Fibroblast of skin of left biceps (primary cell): ENCODE measurements around the gene SH3BP5.

Experiments used
- DNase-seq, 2 experiments: peaks; one replicate each; pipeline ENCODE4 v3.0.0-alpha.2; 2013; ENCODE audit warnings: low read depth in 2 of 2

Gene SH3BP5

DNA sequence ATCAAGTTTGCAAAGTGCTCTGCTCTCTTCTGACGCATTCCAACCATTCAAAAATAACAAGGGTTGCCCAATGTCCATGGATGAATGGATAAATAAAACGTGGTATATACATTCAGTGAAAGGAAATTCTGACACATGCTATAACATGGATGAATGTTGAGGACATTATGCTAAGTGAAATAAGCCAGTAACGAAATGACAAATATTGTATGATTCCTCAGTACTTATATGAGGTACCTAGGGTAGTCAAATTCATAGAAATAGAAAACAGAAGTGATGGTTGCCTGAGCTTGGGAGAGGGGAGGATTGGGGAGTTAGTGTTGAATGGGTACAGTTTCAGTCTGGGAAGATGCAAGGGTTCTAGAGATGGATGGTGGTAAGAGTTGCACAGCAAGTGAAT is 33.9 kb downstream of the SH3BP5 start:
- DNase-seq: no peak

DNA sequence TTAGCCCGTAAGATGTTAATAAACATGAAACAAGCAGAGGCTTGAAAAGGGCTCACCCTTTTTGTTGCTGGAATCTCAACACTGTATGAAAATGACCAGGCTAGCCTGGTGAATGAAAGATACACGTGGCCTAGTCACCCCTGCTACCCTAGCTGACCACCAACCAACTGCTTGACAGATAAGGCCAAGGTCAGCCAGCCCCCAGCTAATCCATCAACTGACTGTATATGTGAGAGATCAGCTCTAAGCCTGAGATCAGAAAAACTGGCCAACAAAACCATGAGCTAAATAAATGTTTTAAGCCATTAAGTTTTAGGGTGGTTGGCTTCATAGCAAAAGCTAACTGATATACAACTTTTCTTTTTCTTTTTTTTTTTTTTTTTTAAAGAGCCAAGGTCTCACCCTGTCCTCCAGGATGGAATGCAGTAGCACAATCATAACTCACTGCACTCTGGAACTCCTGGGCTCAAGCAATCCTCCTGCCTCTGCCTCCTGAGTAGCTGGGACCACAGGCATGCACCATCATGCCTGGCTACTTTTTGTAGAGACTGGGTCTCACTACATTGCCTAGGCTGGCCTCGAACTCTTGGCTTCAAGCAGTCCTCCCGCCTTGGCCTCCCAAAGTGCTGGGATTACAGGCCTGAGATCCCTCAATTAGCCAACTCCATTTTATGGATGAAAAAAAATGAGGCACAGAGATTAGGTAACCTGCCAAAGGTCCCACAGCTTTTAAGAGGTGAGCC is 34.6 kb downstream of the SH3BP5 start:
- no peak for DNase-seq

DNA sequence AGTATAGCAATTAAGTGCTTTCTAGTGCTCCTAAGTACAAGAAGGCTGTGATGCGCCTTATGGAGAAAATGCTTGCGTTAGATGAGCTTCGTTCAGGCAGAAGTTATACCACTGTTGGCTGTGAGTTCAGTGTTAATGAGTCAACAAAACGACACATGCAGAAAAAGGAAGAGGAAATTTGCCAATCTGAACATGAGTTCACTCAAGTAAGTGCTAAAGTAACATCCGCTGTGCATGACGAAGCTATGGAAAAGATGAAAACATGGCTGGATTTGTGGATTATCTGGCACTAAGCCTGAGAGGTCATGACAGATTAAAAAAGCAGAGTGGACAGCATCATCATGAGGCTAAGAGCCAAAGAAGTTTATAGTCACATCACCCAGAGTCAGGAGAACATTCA is 36.9 kb downstream of the SH3BP5 start:
- DNase-seq: no peak

DNA sequence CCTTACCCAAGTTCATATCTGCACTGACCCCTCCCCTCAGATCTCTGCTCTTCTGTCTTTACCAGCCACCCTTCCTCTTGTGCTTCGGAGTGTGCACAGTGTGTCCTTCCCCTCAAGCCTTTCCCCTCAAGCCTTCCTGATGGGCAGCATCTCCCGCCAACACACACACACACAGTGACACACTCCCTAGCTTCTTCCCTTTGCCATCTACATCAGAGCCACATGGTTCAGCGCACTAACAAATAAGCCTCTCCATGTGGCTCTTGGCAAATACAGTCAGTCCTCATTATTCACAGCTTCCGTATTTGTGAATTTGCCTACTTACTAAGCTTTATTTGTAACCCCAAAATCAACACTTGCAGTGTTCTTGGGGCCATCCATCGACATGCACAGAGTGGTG is 37.5 kb downstream of the SH3BP5 start:
- no peak for DNase-seq

DNA sequence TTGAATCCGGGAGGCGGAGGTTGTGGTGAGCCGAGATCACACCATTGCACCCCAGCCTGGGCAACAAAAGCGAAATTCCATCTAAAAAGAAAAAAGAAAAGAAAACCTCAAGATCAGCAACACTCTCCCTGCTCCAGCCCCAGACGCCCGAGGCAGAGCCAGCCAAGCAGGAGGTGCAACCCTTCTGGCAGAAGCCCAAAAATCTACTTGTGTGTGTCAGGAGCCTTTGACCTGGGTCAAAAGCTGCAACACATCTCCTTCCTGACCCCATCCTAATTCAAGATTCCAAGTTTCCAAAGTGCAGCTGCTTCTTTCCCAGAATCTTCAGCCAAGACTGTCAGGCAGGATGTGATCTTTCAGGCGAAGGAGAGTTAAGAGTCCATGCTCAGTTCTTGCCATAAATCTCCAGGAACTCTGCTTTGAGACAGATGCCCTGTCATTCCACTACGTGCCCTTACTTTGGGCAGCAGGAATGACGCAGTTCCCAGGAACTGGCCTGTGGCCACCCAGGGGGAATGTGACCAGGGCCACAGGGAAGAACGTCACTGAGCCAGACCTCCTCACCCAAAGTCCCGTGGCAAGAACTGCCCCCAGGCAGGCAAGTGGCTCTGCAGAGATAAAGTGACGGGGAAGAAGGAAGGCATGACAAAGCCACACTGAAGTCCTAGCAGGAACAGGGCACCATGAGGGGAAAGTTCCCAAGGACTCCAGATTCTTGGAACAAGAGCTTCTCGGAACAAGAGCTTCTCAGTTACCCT is 39.4 kb downstream of the SH3BP5 start:
- no peak for DNase-seq

DNA sequence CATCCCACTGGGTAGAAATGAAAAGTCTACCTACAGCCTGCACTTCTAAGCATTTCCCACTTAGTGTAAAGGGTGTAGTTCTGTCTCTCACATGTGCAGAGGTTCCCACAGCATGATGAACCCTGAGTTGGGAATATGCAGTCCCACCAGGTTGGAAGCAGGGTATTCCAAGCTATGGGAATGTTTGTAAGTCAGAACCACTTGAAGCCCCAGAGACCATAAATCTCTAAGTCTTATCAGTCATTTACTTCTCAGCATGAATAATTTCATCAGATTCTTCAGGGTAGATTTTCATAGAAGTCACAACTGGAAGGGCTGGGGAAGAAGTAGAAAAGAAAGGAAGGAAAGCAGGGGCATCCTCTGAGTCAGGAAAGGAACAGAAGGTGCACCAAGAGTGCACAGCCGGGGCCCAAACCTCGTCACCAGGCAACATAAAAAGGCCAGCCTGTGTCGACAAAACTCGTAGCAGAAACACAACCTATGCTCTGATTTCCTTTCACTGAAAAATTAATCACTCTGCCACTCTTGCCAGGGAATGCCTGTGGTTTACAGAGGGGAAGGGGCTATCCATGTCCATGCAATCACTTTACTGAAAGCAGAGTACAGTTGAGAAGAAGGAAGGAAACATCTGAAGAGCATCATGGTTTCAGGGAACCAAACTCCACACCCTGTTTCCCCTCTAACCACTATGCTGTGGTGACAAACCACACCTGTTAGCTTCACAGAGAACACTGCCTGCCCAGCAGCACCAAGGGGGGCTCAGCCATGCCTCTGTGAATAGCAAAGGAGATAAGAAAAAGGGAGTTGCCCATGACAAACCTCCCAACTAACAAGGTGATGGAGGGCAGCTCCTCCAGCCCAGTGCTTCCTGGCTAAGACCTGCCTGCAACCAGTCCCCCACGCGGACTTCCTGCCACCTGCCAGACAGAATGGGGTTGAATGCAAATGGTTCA is 40.5 kb downstream of the SH3BP5 start:
- DNase-seq: no peak

DNA sequence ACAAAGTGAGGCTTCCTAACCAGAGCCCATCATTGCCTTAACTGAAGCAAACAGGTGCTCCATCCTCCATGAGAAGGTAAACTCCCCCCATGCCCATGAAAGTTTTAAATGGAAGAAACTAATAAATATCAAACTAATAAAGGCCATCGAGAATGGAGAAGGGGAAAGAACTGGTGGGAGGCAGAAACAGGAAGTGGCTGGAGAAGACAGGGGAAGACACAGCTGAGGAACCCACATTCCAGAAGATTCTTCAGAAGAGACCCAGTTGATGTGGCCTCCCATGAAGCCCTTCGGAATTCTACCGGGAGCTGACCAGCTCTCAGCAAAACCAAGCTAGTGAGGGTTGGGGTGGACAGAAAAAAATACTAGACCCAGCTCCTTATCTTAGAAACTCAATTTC is 41.6 kb downstream of the SH3BP5 start:
- no peak for DNase-seq

DNA sequence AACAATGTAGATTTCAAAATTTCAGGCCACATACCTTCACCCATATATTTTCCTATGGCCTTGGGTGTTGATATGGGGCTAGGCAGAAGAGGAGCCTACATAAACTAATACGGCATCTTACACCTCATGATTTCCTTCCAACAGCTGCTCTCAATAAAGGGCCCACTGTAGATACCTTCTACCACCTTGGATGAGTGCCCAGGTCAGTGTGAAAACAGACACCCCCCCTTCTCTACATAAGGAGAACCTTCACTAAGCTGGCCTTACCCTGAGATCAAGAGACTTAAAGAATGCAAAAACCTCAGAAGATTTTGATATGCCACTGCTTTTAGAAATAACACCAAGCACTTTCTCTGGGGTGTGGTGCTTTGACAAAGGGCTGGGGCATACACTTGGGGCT is 42.7 kb downstream of the SH3BP5 start:
- no peak for DNase-seq

DNA sequence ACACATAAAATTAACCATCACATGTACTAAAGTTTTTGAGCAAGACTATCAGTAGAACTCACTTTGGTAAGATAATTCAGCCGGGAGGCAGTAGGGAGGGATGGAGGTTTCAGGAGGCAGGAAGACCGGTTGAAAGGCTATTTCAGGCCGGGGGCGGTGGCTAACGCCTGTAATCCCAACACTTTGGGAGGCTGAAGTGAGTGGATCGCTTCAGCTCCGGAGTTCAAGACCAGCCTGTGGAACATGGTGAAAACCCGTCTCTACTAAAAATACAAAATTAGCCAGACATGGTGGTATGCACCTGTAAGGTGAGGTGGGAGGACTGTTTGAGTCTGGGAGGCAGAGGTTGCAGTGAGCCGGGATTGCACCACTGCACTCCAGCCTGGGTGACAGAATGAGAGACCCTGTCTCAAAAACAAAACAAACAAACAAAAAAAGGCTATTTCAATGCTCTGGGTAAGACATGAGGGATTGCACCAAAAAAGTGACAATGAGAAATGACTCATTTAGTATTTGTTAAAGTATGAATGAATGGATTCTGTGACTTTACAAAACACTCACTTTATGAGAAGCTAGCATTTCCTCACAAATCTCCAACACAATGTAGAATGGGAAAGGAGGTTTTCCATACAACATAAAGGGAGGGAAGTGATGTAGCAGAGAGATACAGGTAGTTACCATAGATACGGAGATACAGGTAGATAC is 43.9 kb downstream of the SH3BP5 start:
- no peak for DNase-seq

DNA sequence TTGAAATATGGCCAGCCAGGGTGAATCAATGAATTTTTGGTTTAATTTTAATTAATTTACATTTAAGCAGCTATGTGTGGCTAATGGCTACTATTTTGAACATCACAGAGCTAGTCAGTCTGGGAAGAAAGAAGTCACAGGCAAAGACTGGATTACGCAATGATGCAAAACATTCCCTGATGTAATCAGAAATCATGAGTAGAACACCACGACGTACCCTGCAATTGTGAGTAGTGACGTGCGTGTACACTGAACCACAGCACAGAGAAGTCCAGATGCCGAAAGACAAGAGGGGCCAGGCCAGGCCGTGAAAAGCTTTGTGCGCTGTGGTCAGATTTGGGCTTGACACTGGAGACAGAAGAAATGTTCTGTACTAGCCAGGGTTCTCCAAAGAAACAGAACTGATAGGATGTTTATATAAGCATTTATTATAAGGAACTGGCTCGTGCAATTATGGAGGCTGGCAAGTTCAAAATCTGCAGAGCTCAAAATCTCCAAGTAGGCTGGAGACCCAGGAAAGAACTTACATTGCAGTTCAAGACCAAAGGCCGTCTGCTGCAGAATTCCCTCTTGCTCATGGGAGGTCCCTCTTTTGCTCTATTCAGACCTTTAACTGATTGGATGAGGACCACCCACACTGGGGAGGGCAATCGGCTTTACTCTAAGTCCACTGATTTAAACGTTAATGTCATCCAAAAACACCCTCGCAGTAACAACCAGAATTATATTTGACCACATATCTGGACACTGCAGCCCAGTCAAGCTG is 44.6 kb downstream of the SH3BP5 start:
- DNase-seq: peak; percentile 47 to 54

DNA sequence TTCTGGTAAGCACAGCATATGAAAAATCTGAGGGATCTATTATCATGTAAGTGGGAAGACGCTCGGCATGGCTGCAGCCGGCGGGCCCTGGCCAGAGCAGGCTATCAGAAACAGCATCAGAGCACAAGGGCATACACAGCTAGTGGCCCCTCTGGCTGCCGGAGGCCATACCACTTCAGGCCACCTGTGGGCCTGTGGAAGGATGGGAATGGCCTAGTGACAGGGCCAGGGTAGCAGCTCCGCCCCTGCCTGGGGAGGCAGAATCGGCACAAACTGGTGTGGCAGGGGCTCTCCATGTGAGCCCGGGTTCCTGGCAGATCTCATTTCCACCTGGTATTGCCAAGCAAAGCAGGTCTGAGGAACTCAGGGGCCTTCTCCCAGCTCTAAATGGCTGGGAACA is 46.4 kb downstream of the SH3BP5 start:
- no peak for DNase-seq

DNA sequence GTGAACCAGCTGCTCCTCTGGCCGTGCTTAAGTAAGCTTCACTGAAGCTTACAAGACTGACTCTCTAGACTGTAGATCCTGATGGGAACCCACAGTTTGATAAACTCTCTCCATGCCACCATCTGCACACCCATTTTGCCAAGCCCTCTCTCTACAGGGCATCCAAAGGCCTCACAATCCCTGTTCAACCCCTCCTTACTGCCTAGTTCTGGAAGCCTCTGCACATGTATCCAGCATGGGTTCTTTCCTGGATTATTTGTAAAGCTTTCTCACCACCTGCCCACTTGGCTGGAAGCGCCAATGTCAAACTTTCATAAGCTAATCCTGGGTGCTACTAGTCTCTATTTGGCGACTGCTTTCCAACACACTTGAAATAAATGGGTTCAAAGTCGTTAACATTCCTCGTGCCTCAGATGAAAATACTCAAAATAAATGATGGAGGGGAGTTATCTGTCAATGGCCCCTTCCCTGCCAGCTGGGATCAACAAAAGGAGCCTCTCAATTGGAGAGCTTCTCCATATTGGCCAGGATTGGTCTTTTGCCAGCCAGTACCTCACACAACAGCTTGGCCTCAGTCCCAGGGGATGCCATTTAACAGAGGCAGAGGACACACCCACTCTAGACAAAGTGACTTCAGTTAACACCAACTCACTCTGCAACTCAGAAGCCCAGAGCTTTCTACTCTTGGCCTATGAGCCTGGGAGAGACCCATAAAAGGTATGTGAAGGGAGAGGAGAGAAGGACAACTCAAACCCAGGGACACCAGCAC is 48.1 kb downstream of the SH3BP5 start:
- DNase-seq: no peak

DNA sequence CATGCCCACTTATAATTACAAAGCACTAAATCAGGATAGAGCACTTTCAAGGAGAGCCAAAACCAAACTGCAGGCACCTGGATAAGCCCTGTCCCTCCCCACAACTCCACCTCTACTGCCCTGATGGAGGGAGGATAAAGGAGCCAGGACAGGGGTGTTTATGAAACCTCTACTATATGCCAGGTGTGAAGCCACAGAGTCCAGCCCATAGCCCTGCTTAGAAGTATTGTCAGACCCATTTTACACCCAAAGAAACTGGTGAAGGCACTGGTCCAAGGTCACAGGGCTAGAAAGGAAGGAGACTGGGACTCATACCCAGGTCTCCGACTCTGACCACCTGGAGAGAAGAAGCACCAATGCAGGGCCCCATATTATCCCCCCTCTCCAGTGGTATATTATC is 48.7 kb downstream of the SH3BP5 start:
- no peak for DNase-seq

DNA sequence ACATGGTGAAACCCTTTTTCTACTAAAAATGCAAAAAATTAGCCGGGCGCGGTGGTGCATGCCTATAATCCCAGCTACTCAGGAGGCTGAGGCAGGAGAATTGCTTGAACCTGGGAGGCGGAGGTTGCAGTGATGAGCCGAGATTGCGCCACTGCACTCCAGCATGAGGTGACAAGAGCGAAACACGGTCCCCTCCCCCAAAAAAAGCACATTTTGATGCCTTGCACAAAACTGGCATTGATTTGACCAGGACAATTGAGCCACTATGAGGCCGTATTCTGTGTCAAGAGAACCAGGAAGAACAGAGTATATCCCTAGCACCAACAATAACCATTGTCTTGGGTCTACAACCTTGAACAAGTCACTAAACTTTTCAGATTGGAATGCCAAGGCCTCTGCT is 50.6 kb downstream of the SH3BP5 start:
- DNase-seq: no peak

DNA sequence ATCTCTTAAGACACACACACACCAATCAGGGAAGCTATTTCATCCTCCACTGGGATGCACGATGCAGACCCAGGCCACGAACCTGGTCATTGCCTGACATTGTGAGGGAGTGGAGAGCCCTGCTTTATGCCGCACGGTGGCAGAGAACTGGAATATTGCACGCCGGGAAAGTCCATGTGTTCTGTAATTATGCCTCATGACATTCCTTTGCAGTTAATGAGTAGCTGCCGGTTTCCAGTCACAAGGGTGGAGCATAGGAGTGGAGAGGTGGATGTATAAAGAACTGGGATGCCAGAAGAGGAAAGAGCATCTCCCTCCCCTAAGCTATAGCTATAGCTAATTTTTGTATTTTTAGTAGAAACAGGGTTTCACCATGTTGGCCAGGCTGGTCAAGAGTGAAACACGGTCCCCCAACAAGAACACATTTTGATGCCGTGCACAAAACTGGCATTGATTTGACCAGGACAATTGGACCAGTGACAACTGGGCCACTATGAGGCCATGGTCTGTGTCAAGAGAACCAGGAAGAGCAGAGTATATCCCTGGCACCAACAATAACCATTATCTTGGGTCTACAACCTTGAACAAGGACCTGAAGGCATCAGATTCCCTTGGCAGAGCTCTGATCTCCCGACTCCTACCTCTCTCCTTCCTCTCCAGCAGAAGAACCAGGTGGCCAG is 51.4 kb downstream of the SH3BP5 start:
- no peak for DNase-seq

DNA sequence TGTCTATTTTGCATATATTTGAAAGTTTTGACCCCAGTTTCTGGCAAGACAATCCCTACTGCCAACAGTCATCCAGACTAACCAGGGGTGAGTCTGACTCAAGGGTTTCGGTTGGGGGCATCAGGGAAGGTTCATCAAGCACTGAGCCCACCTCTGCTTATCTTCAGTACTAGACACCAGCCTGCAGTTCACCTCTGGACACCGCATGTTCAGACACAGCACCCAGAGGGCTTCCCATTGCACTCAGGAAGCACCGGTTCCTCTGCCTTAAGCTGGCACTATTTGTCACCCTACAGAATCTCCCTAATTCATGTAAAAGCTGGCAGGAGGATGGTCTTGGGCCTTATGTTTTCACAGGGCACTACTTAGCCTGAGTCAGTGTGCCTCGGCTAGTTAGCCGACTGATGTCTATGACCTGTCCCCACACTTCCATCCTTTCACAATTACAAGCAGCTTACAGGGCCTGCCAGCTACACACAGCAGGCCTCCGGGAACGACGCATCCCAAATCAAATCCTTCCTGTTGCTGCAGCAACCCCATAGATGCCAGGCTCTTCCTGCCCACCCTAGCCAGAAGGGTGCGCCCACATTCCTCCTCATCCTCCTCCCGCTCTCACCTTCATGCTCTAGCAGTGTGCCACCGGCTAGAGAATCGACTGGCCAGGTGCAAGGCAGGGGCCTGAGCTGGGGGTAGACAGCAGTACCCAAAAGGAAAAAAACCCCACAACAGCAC is 52.5 kb downstream of the SH3BP5 start:
- no peak for DNase-seq

DNA sequence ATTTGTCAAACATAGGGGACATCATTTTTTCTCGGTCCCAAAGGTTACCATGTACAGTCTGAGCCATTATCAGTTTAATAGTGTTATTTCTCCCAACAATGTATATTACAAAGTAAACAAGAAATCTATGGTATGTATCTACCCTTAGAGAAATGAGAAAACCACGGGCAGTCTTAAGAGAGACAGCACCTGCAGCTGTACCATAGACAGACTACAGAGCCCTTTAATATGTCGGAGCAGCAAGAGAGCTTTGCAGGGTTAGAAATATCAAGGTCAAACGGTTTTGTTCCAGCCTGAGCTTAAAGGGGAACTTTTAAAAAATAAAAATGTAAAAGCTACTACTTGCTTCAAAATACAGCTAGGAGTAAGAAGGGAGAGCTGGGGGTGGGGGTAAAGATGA is 53.2 kb downstream of the SH3BP5 start:
- no peak for DNase-seq

DNA sequence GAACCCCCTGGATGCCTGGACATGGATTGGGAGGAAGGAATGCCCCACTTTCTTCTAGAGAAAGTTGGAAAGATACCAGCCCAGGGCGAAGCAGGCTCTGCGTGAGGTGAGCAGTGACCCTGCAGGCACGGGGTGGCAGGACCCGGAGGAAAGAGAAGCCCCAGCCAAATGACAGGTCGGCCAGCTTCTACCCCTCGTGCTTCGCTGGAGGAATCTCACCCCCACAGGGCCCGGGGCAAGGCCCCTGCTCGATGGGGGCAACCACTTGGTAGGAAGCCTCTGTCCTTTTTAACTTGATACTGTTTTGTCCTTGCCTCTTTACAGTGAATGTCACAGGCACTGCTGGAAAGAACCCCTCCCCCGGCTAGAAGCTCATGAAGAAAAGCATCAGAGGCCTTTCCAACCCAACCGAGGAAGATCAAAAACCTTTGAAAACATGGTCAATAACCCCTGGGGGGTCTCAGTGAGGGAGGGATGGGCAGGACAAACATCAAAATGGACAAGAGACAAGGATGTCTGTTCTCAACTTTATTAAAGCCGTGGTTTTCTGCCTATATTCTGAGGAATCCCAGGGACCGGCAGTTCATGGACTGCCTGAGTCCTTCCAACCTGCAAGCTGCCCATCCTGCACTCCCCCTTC is 54.4 kb downstream of the SH3BP5 start:
- no peak for DNase-seq
